K562 (cell line): ENCODE measurements around the gene MS4A5.

Source experiments
- ARID2 ChIP-seq: fragments of 450-650 bp; IDR thresholded peaks from 2 replicates; pipeline ENCODE4 v1.6.1; 2017; ENCODE audit warnings: antibody characterized with exemption, mild to moderate bottlenecking
- CEBPB ChIP-seq: fragments of 450-650 bp; IDR thresholded peaks from 2 replicates; pipeline ENCODE4 v1.6.1; 2016; ENCODE audit warnings: missing genetic modification characterization, missing compliant biosample characterization
- CREM ChIP-seq: IDR thresholded peaks from 2 replicates; pipeline ENCODE4 v1.6.1; 2014; ENCODE audit warnings: antibody characterized with exemption, low read depth
- CTCF ChIP-seq, 3 experiments: IDR thresholded peaks in 2 of 3; conservative IDR thresholded peaks in 1 of 3; 2 replicates each; pipeline ENCODE4 v1.5.1; 2011 to 2012; ENCODE audit warnings: low read length in 3 of 3, mild to moderate bottlenecking in 3 of 3, control low read depth in 2 of 3, improper control_type of control experiment in 1 of 3, inconsistent platforms in 1 of 3, low read depth in 1 of 3, mixed read lengths in 1 of 3, moderate library complexity in 1 of 3; ENCODE audit not compliant: insufficient read depth in 2 of 3
- ELF1 ChIP-seq: fragments of 200-800 bp; sonication (Bioruptor generic); IDR thresholded peaks from 2 replicates; pipeline ENCODE4 v1.6.1; 2016; ENCODE audit warnings: missing genetic modification characterization, missing compliant biosample characterization
- ELK1 ChIP-seq: sonication (generic); formaldehyde crosslinking; IDR thresholded peaks from 2 replicates; pipeline ENCODE4 v1.8.1; 2022; ENCODE audit warnings: missing genetic modification reagents
- LARP7 ChIP-seq: fragments of 450-650 bp; IDR thresholded peaks from 2 replicates; pipeline ENCODE4 v1.6.1; 2016
- MNT ChIP-seq, 2 experiments: fragments of 450-650 bp; conservative IDR thresholded peaks; 2 replicates each; pipeline ENCODE4 v1.6.1; 2017; ENCODE audit warnings: mild to moderate bottlenecking in 2 of 2, moderate library complexity in 2 of 2
- REST ChIP-seq, 2 experiments: fragments of 450-650 bp; formaldehyde crosslinking in 1 of 2; IDR thresholded peaks; 2 replicates each; pipeline versions ENCODE4 v1.4.0 to v1.6.1; 2014 to 2020; ENCODE audit warnings: mild to moderate bottlenecking in 2 of 2, borderline replicate concordance in 1 of 2, low read depth in 1 of 2
- RFX5 ChIP-seq: IDR thresholded peaks from 2 replicates; pipeline ENCODE4 v1.6.1; 2011; ENCODE audit warnings: low read depth, mild to moderate bottlenecking, improper control_type of control experiment, low read length
- SIX5 ChIP-seq, 2 experiments: IDR thresholded peaks; 2 replicates each; pipeline ENCODE4 v1.6.1; 2011; ENCODE audit warnings: low read length in 2 of 2, borderline replicate concordance in 1 of 2, low read depth in 1 of 2, mild to moderate bottlenecking in 1 of 2, moderate library complexity in 1 of 2; ENCODE audit not compliant: insufficient read depth in 1 of 2
- ZFP36 ChIP-seq: fragments of 150-350 bp; IDR thresholded peaks from 2 replicates; pipeline ENCODE4 v1.6.1; 2018; ENCODE audit warnings: low read length, low read depth; ENCODE audit not compliant: partially characterized antibody

- no peak for TF ChIP-seq ELK1 (CRISPR knock-in tag)
- TF ChIP-seq RFX5: no peak
- TF ChIP-seq MNT (conservative IDR thresholded peaks at IDR 0.05): no peak
- TF ChIP-seq CREM: no peak
- no peak for TF ChIP-seq CTCF (IDR thresholded peaks at IDR 0.05 in 2 of 3, conservative IDR thresholded peaks at IDR 0.05 in 1 of 3; ENCODE audit: insufficient read depth in 2 of 3, low read depth in 1 of 3, low read length in 3 of 3)
- TF ChIP-seq REST (IDR thresholded peaks at IDR 0.05; ENCODE audit: borderline replicate concordance): no peak
- TF ChIP-seq REST (CRISPR knock-in tag; IDR thresholded peaks at IDR 0.05; ENCODE audit: low read depth): no peak
- no peak for TF ChIP-seq ELF1 (tag)
- TF ChIP-seq LARP7: no peak
- no peak for TF ChIP-seq SIX5 (IDR thresholded peaks at IDR 0.05; ENCODE audit: borderline replicate concordance in 1 of 2, insufficient read depth in 1 of 2, low read depth in 1 of 2, low read length in 2 of 2)
- no peak for TF ChIP-seq CEBPB
- TF ChIP-seq ARID2: no peak
- no peak for TF ChIP-seq ZFP36
Observed at GRCh38 chr11:60493454-60493853, 64.1 kb downstream of the MS4A5 start.
